Esophagus muscularis mucosa (tissue), 4 donors: ENCODE data around the gene ACLY. TPM values are rescaled to one million over a fixed set of nuclear protein-coding genes. Genes with fewer than 3 reads are reported as not detected.

Experiments
- DNase-seq: peaks from one replicate; pipeline ENCODE4 v3.0.0-alpha.2; 2017; ENCODE audit errors: extremely low spot score
- H3K27ac ChIP-seq, 4 donors: fragments of 200-600 bp; sonication (generic); replicated peaks in 1 of 4; 1 replicate in 3 of 4; 2 replicates in 1 of 4; pipeline ENCODE4 v1.5.1; 2016 to 2019; ENCODE audit warnings: mild to moderate bottlenecking in 1 of 4
- H3K27me3 ChIP-seq, 4 donors: fragments of 200-600 bp; sonication (generic); one replicate each; pipeline versions ENCODE4 v1.5.1 to v1.6.0; 2016 to 2019
- H3K36me3 ChIP-seq, 4 donors: fragments of 200-600 bp; sonication (generic); one replicate each; pipeline ENCODE4 v1.5.1; 2016 to 2019
- H3K4me1 ChIP-seq, 4 donors: fragments of 200-600 bp; sonication (generic); one replicate each; pipeline ENCODE4 v1.5.1; 2016 to 2019
- H3K4me3 ChIP-seq, 4 donors: fragments of 200-600 bp; sonication (generic); 1 replicate in 2 of 4; 2 replicates in 2 of 4; pipeline ENCODE4 v1.5.1; 2016 to 2019; ENCODE audit warnings: mild to moderate bottlenecking in 4 of 4, moderate library complexity in 1 of 4
- H3K9me3 ChIP-seq, 4 donors: fragments of 200-600 bp; sonication (generic); 1 replicate in 3 of 4; 2 replicates in 1 of 4; pipeline ENCODE4 v1.5.1; 2016 to 2019
- EP300 ChIP-seq: sonication (generic); formaldehyde crosslinking; IDR thresholded peaks from one replicate; pipeline ENCODE4 v1.6.1; 2017; ENCODE audit warnings: antibody characterized with exemption
- POLR2A ChIP-seq: fragments of 450-650 bp; IDR thresholded peaks from one replicate; pipeline ENCODE4 v1.6.1; 2017; ENCODE audit warnings: antibody characterized with exemption, moderate library complexity, mild to moderate bottlenecking, low read depth
- POLR2AphosphoS5 ChIP-seq, 2 donors: sonication (generic); formaldehyde crosslinking; IDR thresholded peaks; one replicate each; pipeline ENCODE4 v1.6.1; 2017; ENCODE audit warnings: antibody characterized with exemption in 2 of 2
- WGBS: methylation state at CpG from one replicate; pipeline ENCODE4 v1.1.5; 2018; 5-methylcytosine and 5-hydroxymethylcytosine counted together
- intact Hi-C: fragments of 100-400 bp; cut with DNase I; formaldehyde crosslinking; loops from one replicate; pipeline ENCODE4 v1.15.1; 2023
- total RNA-seq, 4 donors: library from RNA; depleted of rRNA; stranded (reverse); fragments of >200 nt; gene quantifications; one replicate each; pipeline versions ENCODE4 v1.1.0 to v1.2.1, GENCODE V29; 2016
- TF ChIP-seq, protein P1 (sequence below), 3 experiments: fragments of 200-600 bp in 2 of 3; fragments of 450-650 bp in 1 of 3; sonication (generic) in 2 of 3; IDR thresholded peaks; one replicate each; pipeline ENCODE4 v1.5.1; 2017 to 2019; ENCODE audit warnings: antibody characterized with exemption in 3 of 3, mild to moderate bottlenecking in 2 of 3, moderate library complexity in 1 of 3

ACLY gene
- total RNA-seq, 4 donors from 2014 or later: 52.3 to 87.7 (median 71.3) TPM

DNA sequence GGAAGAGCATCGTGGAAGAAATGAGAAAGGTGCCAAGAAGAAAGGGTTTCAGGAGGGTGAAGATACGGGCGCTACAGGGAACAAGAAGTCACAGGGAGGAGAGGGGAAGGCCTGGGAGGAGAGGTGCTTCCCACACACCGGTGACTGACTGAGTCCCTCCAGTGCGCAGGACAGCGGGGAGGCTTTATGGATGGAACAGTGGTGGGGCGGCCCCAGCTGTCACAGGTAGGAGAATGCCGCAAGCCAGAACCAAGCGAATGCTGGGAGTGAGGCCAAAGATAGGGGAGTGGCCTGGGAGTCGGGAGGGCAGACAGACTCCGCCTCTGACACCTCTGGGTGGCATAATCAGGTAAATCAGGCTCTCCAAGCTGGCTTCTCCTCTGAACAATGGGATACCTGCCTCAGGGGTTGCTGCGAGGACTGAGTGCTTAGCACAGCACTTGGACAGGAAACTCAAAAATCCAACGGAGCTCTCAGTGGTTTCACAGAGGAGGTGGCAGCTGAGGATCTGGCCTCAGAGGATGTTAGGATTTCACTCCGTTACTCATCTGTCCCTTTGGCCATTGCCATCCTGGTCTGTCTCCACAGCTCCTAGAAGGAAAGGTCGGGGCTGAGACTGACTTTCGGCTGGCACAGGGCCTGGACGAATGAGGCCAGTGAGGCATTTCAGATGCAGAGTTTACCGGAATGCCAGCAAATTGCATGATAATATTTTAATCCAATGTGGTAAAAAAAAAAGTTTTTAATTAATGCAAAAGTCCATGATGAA, 47.1 kb upstream of the ACLY start:
- no peaks in the 10 kb centered on the region for H3K27me3 ChIP-seq
- no peak for TF ChIP-seq POLR2AphosphoS5 (IDR thresholded peaks at IDR 0.05)
- no peak for TF ChIP-seq POLR2A
- no peak for TF ChIP-seq EP300
- TF ChIP-seq, protein P1, sequence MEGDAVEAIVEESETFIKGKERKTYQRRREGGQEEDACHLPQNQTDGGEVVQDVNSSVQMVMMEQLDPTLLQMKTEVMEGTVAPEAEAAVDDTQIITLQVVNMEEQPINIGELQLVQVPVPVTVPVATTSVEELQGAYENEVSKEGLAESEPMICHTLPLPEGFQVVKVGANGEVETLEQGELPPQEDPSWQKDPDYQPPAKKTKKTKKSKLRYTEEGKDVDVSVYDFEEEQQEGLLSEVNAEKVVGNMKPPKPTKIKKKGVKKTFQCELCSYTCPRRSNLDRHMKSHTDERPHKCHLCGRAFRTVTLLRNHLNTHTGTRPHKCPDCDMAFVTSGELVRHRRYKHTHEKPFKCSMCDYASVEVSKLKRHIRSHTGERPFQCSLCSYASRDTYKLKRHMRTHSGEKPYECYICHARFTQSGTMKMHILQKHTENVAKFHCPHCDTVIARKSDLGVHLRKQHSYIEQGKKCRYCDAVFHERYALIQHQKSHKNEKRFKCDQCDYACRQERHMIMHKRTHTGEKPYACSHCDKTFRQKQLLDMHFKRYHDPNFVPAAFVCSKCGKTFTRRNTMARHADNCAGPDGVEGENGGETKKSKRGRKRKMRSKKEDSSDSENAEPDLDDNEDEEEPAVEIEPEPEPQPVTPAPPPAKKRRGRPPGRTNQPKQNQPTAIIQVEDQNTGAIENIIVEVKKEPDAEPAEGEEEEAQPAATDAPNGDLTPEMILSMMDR (IDR thresholded peaks at IDR 0.05): no peak
- intact Hi-C loops: loop anchor here (2.0 to 5.0 kb wide), 2 partner anchors 53 to 151 kb away; no protein-coding TSS in a partner anchor
- H3K4me1 ChIP-seq: peaks cover 23 to 60% (median 57%) of the 10 kb centered on the region in 4 donors
- peaks cover 12 to 27% (median 16%) of the 10 kb centered on the region in 4 donors for H3K36me3 ChIP-seq
- H3K27ac ChIP-seq: peak overlapping the region; percentile 92 to 93 (median 92)
- no peaks in the 10 kb centered on the region for H3K9me3 ChIP-seq
- H3K4me3 ChIP-seq: peak overlapping the region; percentile 91 to 99 (median 95)
- DNase-seq: no peak
- WGBS: 7% methylated on average over 17 of the region's 18 CpGs

DNA sequence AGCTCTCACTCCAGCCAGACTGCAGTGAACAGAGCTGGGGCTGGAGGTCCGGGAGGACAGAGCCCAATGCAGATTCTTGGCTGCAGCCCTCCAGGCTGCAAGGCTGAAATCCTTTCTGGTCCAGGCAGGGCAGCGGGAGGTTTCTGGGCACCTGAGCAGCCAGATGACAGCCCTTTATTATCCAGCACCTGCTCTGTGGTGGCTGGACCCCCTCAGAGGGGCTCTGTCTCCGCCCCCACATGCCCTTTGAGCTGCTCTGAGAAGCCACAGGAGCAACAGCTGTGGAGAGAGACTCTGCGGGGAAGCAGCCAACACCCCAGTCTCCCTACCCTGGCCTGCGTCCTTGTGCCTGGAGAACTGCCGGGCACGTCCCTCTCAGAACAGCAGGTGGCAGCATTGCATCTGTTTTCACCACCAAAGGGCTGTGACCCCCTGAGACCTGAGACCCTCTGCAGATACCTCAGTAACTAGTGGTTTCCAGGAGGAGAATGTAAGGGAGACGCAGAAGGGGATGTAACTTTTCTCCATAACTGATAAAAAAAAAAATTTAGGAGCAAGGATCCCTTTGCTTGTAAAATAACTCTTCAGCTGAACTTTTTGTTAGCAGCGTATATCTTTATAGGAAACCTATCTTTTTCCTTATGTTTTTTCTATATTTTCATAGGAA, 44.1 kb upstream of the ACLY start:
- WGBS: 14% methylated on average over 6 of the region's 9 CpGs
- no peaks in the 10 kb centered on the region for H3K27me3 ChIP-seq
- H3K27ac ChIP-seq: no peak overlapping the region
- DNase-seq: no peak
- peaks cover 0 to 2% (median under 1%) of the 10 kb centered on the region in 4 donors for H3K36me3 ChIP-seq
- intact Hi-C loops: no loop called here
- no peak overlapping the region for H3K4me3 ChIP-seq
- H3K4me1 ChIP-seq: peaks cover 19 to 30% (median 27%) of the 10 kb centered on the region in 4 donors
- H3K9me3 ChIP-seq: no peaks in the 10 kb centered on the region
- TF ChIP-seq POLR2A: no peak
- no peak for TF ChIP-seq EP300
- TF ChIP-seq, protein P1 (IDR thresholded peaks at IDR 0.05): peak; percentile 79 to 92 (median 88)
- peak in 1 of 2 donors; percentile 42 for TF ChIP-seq POLR2AphosphoS5 (IDR thresholded peaks at IDR 0.05)

- Histone ChIP-seq H3K4me3 (no peak overlapping the region), H3K36me3 (no peaks in the 10 kb centered on the region), H3K4me1 (peaks cover 11 to 23% (median 20%) of the 10 kb centered on the region in 4 donors), H3K9me3 (no peaks in the 10 kb centered on the region), H3K27me3 (no peaks in the 10 kb centered on the region), H3K27ac (no peak overlapping the region)
- WGBS: 82% methylated on average over 5 of the region's 5 CpGs
- TF ChIP-seq, protein P1 (IDR thresholded peaks at IDR 0.05): no peak
- TF ChIP-seq POLR2AphosphoS5 (IDR thresholded peaks at IDR 0.05) (no peak), EP300 (no peak), POLR2A (no peak)
- intact Hi-C loops: no loop called here
- DNase-seq: no peak
These were observed 43.4 kb upstream of the ACLY start for GRCh38 chr17:41962111-41962510.

DNA sequence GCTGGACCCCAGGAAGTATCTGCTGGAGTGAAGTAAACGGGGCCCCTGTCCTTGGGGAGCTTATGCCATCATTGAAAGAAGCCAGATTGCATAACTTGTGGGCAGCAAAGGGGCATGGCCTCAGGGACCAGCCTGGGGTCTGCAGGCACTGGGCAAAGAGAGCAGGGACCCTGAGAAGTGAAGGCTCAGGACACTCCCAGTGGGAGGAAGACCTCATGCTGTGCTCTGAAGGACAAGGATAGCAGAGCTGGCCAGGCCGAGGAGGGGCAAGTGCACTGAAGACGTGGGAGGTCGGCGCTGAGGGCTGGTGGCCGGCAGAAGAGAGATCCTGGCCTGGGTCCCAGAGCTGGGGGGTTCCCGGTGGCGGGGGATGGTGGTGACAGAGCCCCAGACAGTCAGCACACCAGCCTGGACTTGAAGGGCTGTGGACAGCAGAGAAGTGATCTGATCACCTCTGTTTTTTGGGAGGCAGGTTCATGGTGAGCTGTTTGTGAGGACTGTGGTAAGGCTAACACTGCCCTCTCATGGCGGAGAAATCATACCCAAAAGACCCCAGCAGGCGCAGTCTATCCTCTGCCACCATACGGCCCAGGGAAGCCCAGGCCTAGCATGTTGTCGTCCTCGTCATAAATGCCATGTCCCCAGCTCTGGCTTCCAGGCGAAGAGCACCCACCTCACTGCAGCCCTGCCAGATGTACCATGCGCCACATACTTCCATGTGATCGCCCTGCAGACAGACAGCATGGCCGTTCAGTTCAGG, 40.8 kb upstream of the ACLY start:
- H3K9me3 ChIP-seq: no peaks in the 10 kb centered on the region
- intact Hi-C loops: no loop called here
- TF ChIP-seq, protein P1 (IDR thresholded peaks at IDR 0.05): peak in 2 of 3 experiments; percentile 6 to 11
- TF ChIP-seq POLR2A: no peak
- H3K27me3 ChIP-seq: no peaks in the 10 kb centered on the region
- H3K4me3 ChIP-seq: no peak overlapping the region
- 52% methylated on average over 9 of the region's 17 CpGs for WGBS
- no peak overlapping the region for H3K27ac ChIP-seq
- H3K4me1 ChIP-seq: peaks cover 3 to 9% (median 7%) of the 10 kb centered on the region in 4 donors
- peaks cover 0 to 6% (median 2%) of the 10 kb centered on the region in 4 donors for H3K36me3 ChIP-seq
- DNase-seq: no peak
